ENCODE measurements around the gene FAM50B. TPM values are rescaled to one million over a fixed set of nuclear protein-coding genes. Genes with fewer than 3 reads are reported as not detected.

FAM50B gene
- total and polyA plus RNA-seq, 2 experiments from 2014 or later = 4.4 to 4.8 TPM

DNA sequence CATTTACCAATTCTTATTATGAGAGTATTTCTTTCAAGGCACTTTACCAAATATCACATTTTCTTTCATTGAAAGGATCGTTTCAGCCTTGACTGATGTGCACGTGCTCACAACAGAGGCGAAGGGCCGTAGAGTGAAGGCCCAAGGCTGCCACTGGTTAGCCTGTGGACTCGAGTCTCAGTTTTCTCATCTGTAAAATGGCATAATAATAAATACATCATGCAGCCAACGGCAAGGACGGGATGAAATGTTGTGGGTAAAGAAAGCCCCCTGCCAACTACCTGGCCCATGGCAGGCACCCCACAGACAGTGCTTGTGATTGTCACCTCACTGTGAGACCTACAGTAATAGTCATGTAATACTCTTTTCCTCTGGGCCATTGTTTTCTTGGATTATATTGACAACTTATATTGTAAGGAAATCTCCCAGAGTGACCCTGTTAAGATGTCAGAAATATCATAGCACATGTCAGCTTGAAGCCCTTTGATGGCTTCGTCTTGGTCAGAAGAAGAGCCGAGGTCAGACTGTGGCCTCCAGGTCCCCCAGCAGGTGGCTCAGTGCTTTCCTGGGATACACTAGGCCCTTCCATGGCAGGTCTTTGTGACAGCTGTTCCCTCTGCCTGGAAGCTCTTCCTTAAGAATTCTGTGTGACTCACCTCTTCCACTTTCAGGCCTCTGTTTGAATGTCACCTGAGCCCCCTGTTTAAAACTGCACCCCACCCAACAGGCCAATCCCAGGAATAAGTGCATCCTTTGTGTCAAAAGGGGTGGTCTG, 36.3 kb downstream of the FAM50B start:
- H3F3A ChIP-seq (replicated peaks; ENCODE audit: low read depth) = no peaks in the 10 kb centered on the region
- H3K27me3 ChIP-seq (ENCODE audit: insufficient read depth) = no peaks in the 10 kb centered on the region
- Mint-ChIP-seq H3K4me3 (no peak overlapping the region), H3K27ac (no peak overlapping the region), H3K9me3 (peaks cover 15% of the 10 kb centered on the region), H3K27me3 (ENCODE audit: insufficient read depth, low read depth, poor library complexity) (peaks cover 6% of the 10 kb centered on the region), H3K36me3 (ENCODE audit: low read depth) (peaks cover 14% of the 10 kb centered on the region; the same call in 2 of the 3 replicates), H3K4me1 (peaks cover 20% of the 10 kb centered on the region)
- H4K20me1 ChIP-seq (replicated peaks; ENCODE audit: insufficient read depth) = no peaks in the 10 kb centered on the region
- TF ChIP-seq STAT1 (IDR thresholded peaks at IDR 0.05; ENCODE audit: unreplicated experiment) = no peak
- TF ChIP-seq CTCF (conservative IDR thresholded peaks at IDR 0.05; ENCODE audit: low read depth in 2 of 2) = peak; percentile 40 to 56; a peak in 3 of 4 replicates
- TF ChIP-seq, protein P1, sequence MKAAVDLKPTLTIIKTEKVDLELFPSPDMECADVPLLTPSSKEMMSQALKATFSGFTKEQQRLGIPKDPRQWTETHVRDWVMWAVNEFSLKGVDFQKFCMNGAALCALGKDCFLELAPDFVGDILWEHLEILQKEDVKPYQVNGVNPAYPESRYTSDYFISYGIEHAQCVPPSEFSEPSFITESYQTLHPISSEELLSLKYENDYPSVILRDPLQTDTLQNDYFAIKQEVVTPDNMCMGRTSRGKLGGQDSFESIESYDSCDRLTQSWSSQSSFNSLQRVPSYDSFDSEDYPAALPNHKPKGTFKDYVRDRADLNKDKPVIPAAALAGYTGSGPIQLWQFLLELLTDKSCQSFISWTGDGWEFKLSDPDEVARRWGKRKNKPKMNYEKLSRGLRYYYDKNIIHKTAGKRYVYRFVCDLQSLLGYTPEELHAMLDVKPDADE (IDR thresholded peaks at IDR 0.05) = no peak
- H2AFZ ChIP-seq = no peak overlapping the region
- H3K4me2 ChIP-seq = no peak overlapping the region
- H3K4me3 ChIP-seq = no peak overlapping the region
- no peak overlapping the region for H3K27ac ChIP-seq (ENCODE audit: low read depth)
- peaks cover 5% of the 10 kb centered on the region; the same call in 1 of the 2 replicates for H3K4me1 ChIP-seq (ENCODE audit: insufficient read depth)
- H3K36me3 ChIP-seq (ENCODE audit: insufficient read depth) = no peaks in the 10 kb centered on the region
- DNase-seq (ENCODE audit: low spot score) (peak; percentile 44), ATAC-seq (peak; percentile 67)
- H3K79me2 ChIP-seq (replicated peaks; ENCODE audit: insufficient read depth) = no peaks in the 10 kb centered on the region
- H3K9me2 ChIP-seq (ENCODE audit: insufficient read depth) = no peaks in the 10 kb centered on the region

GRCh38 chr6:3887150-3887700, 38.1 kb downstream of the FAM50B start:
- no peaks in the 10 kb centered on the region for H3K9me2 ChIP-seq (ENCODE audit: insufficient read depth)
- ATAC-seq = peak; percentile 40; the same call in 2 of the 3 replicates
- H3K27me3 ChIP-seq (ENCODE audit: insufficient read depth) = no peaks in the 10 kb centered on the region
- Mint-ChIP-seq H3K4me3 (no peak overlapping the region), H3K9me3 (peaks cover 3% of the 10 kb centered on the region; the same call in 2 of the 3 replicates), H3K4me1 (peaks cover 20% of the 10 kb centered on the region), H3K36me3 (ENCODE audit: low read depth) (peaks cover 3% of the 10 kb centered on the region; the same call in 1 of the 3 replicates), H3K27me3 (ENCODE audit: insufficient read depth, low read depth, poor library complexity) (peaks cover 6% of the 10 kb centered on the region), H3K27ac (no peak overlapping the region)
- DNase-seq (ENCODE audit: low spot score) = peak; percentile 37
- no peak overlapping the region for H2AFZ ChIP-seq
- no peaks in the 10 kb centered on the region for H3K36me3 ChIP-seq (ENCODE audit: insufficient read depth)
- H3K27ac ChIP-seq (ENCODE audit: low read depth) = no peak overlapping the region
- H3K4me1 ChIP-seq (ENCODE audit: insufficient read depth) = peaks cover 5% of the 10 kb centered on the region; the same call in 1 of the 2 replicates
- no peak overlapping the region for H3K4me2 ChIP-seq
- H3F3A ChIP-seq (replicated peaks; ENCODE audit: low read depth) = no peaks in the 10 kb centered on the region
- TF ChIP-seq NANOG (IDR thresholded peaks at IDR 0.05; ENCODE audit: borderline replicate concordance) = no peak
- TF ChIP-seq CTCF (conservative IDR thresholded peaks at IDR 0.05; ENCODE audit: low read depth in 2 of 2) = peak; percentile 27 to 53; a peak in 3 of 4 replicates
- no peaks in the 10 kb centered on the region for H3K79me2 ChIP-seq (replicated peaks; ENCODE audit: insufficient read depth)
- no peaks in the 10 kb centered on the region for H4K20me1 ChIP-seq (replicated peaks; ENCODE audit: insufficient read depth)
- H3K4me3 ChIP-seq = no peak overlapping the region

Measured in GM23338 (cell line).